ENCODE measurements around the gene CLDN18.

- TF ChIP-seq CTCF (IDR thresholded peaks at IDR 0.05; ENCODE audit: borderline replicate concordance, extremely low read depth, low read length, poor library complexity, severe bottlenecking), result no peak
- TF ChIP-seq EZH2 (IDR thresholded peaks at IDR 0.05; ENCODE audit: borderline replicate concordance, low read depth, low read length, severe bottlenecking), result no peak
These were observed 13.8 kb downstream of the CLDN18 start for GRCh38 chr3:138023754-138024153.

All from DND-41 (cell line).